Measurements from ENCODE around the gene POMC. TPM values are rescaled to one million over a fixed set of nuclear protein-coding genes. Genes with fewer than 3 reads are reported as not detected.

The POMC gene
- total RNA-seq, 1 experiment from 2014 or later = not detected

DNA sequence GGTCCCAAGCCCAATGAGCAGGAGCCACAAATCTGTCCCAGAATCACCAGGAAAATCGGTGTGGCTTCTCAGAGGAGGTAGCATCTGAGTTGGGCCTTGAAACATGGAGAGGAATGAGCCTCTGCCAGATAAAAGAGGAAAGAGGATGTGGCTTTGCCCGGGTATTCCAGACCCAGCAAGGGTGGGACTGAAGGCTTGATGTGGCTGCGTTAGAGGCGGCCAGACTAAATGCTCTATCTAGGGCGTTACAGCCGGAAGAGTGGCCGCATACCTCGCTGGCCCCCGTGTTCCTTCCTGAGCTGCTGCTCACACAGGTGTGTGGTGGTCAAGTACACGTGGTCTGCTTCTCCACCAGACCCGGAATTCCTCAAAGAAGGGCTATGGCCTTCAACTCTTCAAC is 33.9 kb upstream of the POMC start:
- H4K20me1 ChIP-seq (ENCODE audit: insufficient read depth) = no peaks in the 10 kb centered on the region
- H3K4me2 ChIP-seq (ENCODE audit: low read length) = no peak overlapping the region
- CTCF ChIA-PET = no interaction called here
- intact Hi-C loops (cut with micrococcal nuclease) = no loop called here
- H3K36me3 ChIP-seq (ENCODE audit: control insufficient read depth in 1 of 2, insufficient read depth in 2 of 2, low read length in 2 of 2) = no peaks in the 10 kb centered on the region
- no peaks in the 10 kb centered on the region for H3K9me2 ChIP-seq (ENCODE audit: insufficient read depth)
- no peak overlapping the region for H3K27ac ChIP-seq (ENCODE audit: low read depth, low read length)
- no TSS peak for BruUV-seq (replicated peaks)
- H3K27me3 ChIP-seq (ENCODE audit: insufficient read depth, low read length) = no peaks in the 10 kb centered on the region
- DNase-seq (ENCODE audit: low read depth, low spot score) (no peak), ATAC-seq (no peak)
- H2AFZ ChIP-seq (ENCODE audit: low read depth, low read length, poor library complexity, severe bottlenecking) = no peak overlapping the region
- RAD21 ChIA-PET (ENCODE audit: low non-redundant PET in 1 of 2, low total read pairs in 2 of 2, uncharacterized antibody in 2 of 2, unreplicated experiment in 2 of 2) = no interaction called here
- no peak overlapping the region for H3K4me3 ChIP-seq (replicated peaks in 1 of 2; ENCODE audit: low read depth in 1 of 2, low read length in 2 of 2)
- POLR2A ChIA-PET = no interaction called here
- TF ChIP-seq POLR2A (IDR thresholded peaks at IDR 0.05; ENCODE audit: borderline replicate concordance, extremely low read depth, insufficient read depth, insufficient read length) (no peak), FOSL1 (IDR thresholded peaks at IDR 0.05; ENCODE audit: low read depth) (no peak), ZNF274 (IDR thresholded peaks at IDR 0.05; ENCODE audit: low read depth, low read length) (no peak), TCF7L2 (IDR thresholded peaks at IDR 0.05; ENCODE audit: borderline replicate concordance, extremely low read depth, insufficient read depth, insufficient read length) (no peak), SP1 (IDR thresholded peaks at IDR 0.05; ENCODE audit: low read depth) (no peak)
- TF ChIP-seq, protein P1, sequence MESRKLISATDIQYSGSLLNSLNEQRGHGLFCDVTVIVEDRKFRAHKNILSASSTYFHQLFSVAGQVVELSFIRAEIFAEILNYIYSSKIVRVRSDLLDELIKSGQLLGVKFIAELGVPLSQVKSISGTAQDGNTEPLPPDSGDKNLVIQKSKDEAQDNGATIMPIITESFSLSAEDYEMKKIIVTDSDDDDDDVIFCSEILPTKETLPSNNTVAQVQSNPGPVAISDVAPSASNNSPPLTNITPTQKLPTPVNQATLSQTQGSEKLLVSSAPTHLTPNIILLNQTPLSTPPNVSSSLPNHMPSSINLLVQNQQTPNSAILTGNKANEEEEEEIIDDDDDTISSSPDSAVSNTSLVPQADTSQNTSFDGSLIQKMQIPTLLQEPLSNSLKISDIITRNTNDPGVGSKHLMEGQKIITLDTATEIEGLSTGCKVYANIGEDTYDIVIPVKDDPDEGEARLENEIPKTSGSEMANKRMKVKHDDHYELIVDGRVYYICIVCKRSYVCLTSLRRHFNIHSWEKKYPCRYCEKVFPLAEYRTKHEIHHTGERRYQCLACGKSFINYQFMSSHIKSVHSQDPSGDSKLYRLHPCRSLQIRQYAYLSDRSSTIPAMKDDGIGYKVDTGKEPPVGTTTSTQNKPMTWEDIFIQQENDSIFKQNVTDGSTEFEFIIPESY (IDR thresholded peaks at IDR 0.05; ENCODE audit: extremely low read depth, insufficient replicate concordance, low read length) = no peak
- TF ChIP-seq, protein P2, sequence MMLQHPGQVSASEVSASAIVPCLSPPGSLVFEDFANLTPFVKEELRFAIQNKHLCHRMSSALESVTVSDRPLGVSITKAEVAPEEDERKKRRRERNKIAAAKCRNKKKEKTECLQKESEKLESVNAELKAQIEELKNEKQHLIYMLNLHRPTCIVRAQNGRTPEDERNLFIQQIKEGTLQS (IDR thresholded peaks at IDR 0.05) = no peak
- H3K79me2 ChIP-seq (ENCODE audit: insufficient read depth, low read length) = no peaks in the 10 kb centered on the region
- H3K9ac ChIP-seq (ENCODE audit: low read length) = no peak overlapping the region
- no peaks in the 10 kb centered on the region for H3K9me3 ChIP-seq (ENCODE audit: control insufficient read depth in 1 of 2, insufficient read depth in 1 of 2, low read depth in 1 of 2, low read length in 2 of 2)
- 0 out of 4 replicates have a peak, but pooled peaks cover 0 to 4% of the 10 kb centered on the region in 2 experiments for H3K4me1 ChIP-seq (ENCODE audit: control insufficient read depth in 1 of 2, insufficient read depth in 2 of 2, low read length in 2 of 2)

DNA sequence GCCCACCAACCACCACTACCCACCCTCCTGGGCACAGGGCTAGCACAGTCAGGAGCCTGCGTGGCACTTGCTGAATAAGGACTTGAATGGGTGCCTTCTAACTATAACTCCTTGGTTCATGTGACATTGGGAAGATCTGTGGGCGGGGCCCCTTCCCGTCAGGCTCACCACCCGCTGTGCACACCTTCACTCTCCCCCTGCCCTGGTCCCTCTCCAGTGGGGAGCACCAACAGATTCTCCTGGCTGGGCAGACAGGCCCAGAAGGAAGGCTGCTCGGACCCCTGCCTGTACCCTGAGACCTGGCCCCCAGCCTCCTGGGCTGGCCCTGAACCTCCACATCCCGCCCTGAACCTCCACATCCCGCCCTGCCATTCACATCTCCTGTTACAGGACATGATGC is 33.4 kb upstream of the POMC start:
- no peak overlapping the region for H3K4me3 ChIP-seq (replicated peaks in 1 of 2; ENCODE audit: low read depth in 1 of 2, low read length in 2 of 2)
- intact Hi-C loops (cut with micrococcal nuclease) = no loop called here
- H4K20me1 ChIP-seq (ENCODE audit: insufficient read depth) = no peaks in the 10 kb centered on the region
- peak overlapping the region; percentile 74 for H2AFZ ChIP-seq (ENCODE audit: low read depth, low read length, poor library complexity, severe bottlenecking)
- DNase-seq (ENCODE audit: low read depth, low spot score) (no peak), ATAC-seq (no peak)
- H3K36me3 ChIP-seq (ENCODE audit: control insufficient read depth in 1 of 2, insufficient read depth in 2 of 2, low read length in 2 of 2) = no peaks in the 10 kb centered on the region
- ChIA-PET RAD21 (ENCODE audit: low non-redundant PET in 1 of 2, low total read pairs in 2 of 2, uncharacterized antibody in 2 of 2, unreplicated experiment in 2 of 2) (no interaction called here), CTCF (interaction anchor here (1.3 kb wide), 1 partner anchor 27 kb away, joined by 3 read pairs; no protein-coding TSS in a partner anchor), POLR2A (no interaction called here)
- no peak overlapping the region for H3K4me2 ChIP-seq (ENCODE audit: low read length)
- TF ChIP-seq JUND (IDR thresholded peaks at IDR 0.05) (no peak), EZH2phosphoT487 (IDR thresholded peaks at IDR 0.05; ENCODE audit: borderline replicate concordance) (no peak), ZNF274 (IDR thresholded peaks at IDR 0.05; ENCODE audit: low read depth, low read length) (no peak), TCF7L2 (IDR thresholded peaks at IDR 0.05; ENCODE audit: borderline replicate concordance, extremely low read depth, insufficient read depth, insufficient read length) (no peak), POLR2A (IDR thresholded peaks at IDR 0.05; ENCODE audit: borderline replicate concordance, extremely low read depth, insufficient read depth, insufficient read length) (no peak)
- TF ChIP-seq, protein P2 (IDR thresholded peaks at IDR 0.05) = no peak
- H3K27ac ChIP-seq (ENCODE audit: low read depth, low read length) = no peak overlapping the region
- H3K9me3 ChIP-seq (ENCODE audit: control insufficient read depth in 1 of 2, insufficient read depth in 1 of 2, low read depth in 1 of 2, low read length in 2 of 2) = no peaks in the 10 kb centered on the region
- H3K27me3 ChIP-seq (ENCODE audit: insufficient read depth, low read length) = no peaks in the 10 kb centered on the region
- no peaks in the 10 kb centered on the region for H3K9me2 ChIP-seq (ENCODE audit: insufficient read depth)
- H3K4me1 ChIP-seq (ENCODE audit: control insufficient read depth in 1 of 2, insufficient read depth in 2 of 2, low read length in 2 of 2) = 0 out of 4 replicates have a peak, but pooled peaks cover 0 to 4% of the 10 kb centered on the region in 2 experiments
- H3K79me2 ChIP-seq (ENCODE audit: insufficient read depth, low read length) = no peaks in the 10 kb centered on the region
- no peak overlapping the region for H3K9ac ChIP-seq (ENCODE audit: low read length)
- no TSS peak for BruUV-seq (replicated peaks)
